Glomerular visceral epithelial cell (primary cell): ENCODE data around the gene CNTROB.
A peak's percentile ranks its signal among the peaks of the same experiment; 100 is the strongest.

Source experiments
- DNase-seq: peaks from one replicate; pipeline ENCODE4 v3.0.0-alpha.2; 2016; ENCODE audit errors: extremely low spot score

Gene CNTROB

DNA sequence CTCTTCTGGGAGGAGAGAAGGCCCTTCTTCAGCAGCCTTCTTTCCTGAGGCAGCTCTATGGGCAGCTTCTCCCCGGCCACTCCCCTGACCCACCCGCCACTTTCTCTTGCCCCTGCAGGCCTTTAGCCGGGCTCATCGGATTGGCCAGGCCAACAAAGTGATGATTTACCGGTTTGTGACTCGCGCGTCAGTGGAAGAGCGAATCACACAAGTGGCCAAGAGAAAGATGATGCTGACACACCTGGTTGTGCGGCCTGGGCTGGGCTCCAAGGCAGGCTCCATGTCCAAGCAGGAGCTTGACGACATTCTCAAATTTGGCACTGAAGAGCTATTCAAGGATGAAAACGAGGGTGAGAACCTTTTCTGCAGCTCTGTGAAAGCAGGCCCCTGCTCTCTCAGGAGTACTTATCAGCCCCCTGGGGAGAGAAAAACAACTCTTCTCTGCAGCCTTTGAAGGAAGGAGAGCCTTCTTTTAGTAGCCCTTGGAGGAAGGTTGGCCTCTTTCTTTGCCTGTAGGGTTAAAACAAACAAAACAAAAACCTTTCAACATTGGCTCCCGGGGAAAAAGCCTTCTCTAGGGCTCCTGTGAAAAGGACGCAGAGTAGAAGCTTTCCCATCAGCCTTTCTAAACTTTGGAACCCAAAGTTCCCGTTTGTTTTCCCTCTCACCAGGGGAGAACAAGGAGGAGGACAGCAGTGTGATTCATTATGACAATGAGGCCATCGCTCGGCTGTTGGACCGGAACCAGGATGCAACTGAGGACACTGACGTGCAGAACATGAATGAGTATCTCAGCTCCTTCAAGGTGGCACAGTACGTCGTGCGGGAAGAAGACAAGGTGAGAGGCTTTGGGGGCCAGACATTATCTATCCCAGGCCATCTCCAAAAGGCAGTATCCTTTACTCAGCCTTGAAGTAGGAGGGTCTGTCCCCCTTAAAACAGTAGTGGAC lies 28.6 kb upstream of the CNTROB start:
- DNase-seq = no peak

DNA sequence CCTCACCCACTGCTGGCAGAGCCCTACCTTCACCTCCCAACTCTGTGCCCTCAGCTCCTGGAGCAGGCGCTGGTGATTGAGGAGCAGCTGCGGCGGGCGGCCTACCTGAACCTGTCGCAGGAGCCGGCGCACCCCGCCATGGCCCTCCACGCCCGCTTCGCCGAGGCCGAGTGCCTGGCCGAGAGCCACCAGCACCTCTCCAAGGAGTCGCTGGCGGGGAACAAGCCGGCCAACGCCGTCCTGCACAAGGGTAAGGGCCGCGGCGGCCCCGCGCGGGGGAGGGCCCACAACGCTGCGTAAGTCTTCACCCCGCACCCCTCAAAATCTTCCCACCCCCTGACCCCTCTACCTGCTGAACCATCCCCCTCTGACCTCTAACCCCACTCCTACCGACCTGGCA lies 22.9 kb upstream of the CNTROB start:
- no peak for DNase-seq

DNA sequence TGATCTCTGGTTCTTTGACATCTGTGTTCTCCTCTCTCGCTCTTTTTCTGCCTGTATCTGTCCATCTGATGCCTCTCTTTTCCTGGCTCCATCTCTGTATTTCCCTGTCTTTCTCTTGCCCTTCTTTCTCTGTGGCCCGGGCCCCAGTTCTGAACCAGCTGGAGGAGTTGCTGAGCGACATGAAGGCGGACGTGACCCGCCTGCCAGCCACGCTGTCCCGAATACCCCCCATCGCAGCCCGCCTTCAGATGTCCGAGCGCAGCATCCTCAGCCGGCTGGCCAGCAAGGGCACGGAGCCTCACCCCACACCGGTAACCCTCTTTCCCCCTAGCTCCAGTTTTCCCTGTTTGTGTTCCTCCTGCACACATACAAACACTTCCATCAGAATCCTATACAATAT lies 21.7 kb upstream of the CNTROB start:
- no peak for DNase-seq

DNA sequence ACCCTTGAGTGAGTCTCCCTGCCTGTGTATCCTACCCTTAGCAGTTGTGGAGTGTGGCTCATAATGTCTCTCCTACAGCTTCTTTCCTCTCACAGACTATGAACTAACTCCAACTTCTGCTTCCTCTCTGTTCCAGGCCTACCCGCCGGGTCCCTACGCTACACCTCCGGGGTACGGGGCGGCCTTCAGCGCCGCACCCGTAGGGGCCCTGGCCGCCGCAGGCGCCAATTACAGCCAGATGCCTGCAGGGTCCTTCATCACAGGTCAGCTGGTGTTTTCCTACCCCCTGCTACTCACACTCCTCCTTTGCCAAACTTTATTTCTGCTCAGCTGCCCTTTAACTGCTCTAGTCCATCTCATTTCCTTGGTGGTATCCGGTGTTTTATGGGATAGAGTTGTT lies 21.3 kb upstream of the CNTROB start:
- no peak for DNase-seq

DNA sequence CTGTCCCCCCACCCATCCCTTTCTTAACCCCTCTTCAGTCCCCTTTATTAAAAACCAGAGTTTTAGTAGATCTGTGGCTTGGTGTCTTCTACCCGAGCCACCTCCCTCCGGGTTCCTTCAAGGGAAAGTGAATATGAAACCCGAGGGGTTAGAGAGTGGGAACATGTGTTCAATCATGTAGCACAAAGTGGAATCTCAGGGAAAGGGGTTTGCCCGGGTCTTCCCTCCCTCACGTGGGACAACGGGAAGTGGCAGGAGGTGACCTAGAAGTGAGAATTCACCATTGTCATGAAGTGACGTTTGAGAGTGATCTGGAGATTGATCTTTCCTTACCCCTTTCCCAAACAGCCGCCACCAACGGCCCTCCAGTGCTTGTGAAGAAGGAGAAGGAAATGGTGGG lies 20.9 kb upstream of the CNTROB start:
- DNase-seq = no peak

DNA sequence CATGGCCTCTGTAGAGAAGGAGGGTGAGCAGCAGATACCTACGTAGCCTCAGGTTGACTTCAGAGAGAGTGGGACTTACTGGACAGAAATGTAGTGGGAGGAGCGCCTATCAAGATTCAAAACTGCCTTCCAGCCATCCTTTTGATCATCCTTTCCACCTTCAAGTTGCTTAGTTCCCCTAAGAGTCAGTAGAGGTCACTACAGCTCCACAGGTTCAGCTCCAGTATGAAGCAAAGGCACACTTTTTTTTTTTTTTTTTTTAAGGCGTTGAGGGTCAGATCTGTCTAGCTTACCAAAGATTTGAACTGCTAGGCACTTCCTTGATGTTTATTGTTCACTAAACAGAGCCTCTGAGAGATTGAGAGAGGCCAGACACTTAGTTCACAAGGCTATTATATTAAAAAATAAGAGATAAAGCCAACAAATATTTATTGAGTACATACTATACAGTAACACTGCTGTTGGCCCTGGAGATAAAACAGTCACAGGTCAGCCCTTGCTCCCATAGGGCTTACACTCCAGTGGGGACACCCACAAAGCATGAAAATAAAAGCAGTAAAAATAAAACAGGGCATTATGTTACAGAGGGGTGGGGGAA lies 19.0 kb upstream of the CNTROB start:
- peak; percentile 78 for DNase-seq

DNA sequence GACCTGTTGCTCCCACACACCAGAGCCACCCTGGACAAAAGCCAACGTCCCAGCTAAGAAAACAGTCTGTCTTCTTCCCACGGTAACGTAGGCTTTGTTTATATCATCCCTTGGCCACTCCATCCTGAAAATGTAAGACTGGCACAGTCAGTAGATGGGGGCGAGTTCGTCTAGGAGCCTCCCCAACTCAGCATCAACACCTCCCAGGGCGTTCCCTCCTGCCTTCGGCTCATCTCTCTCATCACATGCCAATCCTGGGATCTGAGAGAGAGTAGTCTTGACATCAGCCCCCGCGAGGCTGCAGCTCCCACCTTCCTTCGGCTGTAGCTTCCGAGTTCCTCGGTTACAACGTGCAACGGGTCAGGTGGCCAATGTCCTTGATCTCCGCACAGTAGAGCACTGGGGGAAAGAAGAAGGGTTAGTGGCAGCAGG lies 16.8 kb upstream of the CNTROB start:
- peak; percentile 21 for DNase-seq

DNA sequence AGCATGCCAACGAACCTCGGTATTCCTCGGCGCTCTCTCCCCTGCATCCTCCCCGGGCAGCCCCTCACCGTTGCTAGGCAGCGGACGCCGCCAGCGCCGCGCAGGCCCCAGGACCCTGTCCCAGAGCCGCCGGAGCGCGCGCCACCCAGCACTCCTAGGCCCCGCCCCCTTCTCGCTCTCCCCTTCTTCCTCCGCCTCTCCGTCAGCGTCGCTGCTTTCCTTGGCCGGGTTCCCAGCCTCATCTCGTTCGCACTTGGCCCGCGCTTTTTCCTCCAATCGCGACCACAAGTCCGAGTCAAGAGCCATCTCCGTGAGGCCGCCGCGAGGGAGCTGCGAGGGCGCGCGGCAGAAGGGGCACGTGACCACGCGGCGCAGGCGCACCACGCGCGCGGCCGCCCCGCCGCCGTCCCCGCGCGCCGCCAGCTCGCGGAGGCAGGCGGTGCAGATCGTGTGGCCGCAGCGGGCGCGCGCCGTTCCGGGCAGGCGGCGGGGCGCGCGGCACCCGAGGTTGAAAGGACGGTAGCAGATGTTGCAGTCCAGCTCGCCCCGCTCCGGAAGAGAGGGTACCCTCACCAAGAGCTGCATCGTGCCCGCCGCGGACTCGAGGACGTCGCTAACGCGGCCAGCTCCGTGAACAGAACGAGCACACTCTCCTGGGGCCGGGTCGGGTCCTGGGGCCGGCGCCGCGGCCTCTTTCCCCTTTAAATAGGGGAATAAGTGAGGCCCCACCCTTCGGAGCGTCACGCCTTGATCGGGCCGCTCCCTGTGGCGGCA lies 16.2 kb upstream of the CNTROB start, which contains the start of gene RNF227:
TSS of gene RNF227 (minus strand) at position 679 of the 774 bp plus-strand sequence. CDS start at position 585, 94 bp downstream.
- peak; percentile 95 for DNase-seq

DNA sequence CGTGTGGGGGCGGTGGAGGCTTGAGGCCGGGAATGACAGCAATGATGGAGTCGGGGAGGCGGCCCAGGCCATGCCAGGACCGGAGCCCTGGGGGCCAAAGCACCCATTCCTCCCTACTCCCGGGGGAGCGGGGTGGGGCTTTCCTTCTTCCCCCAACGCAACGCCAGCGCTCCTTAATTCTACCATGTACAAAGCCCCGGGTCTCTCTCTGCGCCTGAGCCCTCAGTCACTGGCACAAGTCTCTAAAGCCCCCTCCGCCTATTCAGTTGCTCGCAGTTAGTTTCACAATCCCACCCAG lies 15.7 kb upstream of the CNTROB start:
- no peak for DNase-seq

DNA sequence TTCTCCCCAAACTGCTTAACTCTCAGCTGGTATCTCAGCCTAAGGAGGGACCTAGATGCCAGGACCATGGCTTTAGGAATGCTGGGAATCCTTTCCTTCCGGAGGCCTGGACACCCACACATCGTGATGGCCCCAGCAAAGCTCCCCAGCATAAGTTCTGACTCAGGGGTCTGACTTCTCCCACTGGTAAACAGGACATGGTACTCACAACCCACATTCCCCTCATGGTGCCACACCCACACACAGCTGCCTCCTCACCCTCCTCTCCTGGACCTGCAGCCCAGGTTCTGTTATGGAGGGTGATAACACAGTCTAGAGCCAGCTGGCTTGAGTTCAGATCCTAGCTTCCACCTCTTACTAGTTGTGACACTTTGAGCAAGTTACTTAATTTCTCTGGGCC lies 15.2 kb upstream of the CNTROB start:
- DNase-seq = peak; percentile 8

DNA sequence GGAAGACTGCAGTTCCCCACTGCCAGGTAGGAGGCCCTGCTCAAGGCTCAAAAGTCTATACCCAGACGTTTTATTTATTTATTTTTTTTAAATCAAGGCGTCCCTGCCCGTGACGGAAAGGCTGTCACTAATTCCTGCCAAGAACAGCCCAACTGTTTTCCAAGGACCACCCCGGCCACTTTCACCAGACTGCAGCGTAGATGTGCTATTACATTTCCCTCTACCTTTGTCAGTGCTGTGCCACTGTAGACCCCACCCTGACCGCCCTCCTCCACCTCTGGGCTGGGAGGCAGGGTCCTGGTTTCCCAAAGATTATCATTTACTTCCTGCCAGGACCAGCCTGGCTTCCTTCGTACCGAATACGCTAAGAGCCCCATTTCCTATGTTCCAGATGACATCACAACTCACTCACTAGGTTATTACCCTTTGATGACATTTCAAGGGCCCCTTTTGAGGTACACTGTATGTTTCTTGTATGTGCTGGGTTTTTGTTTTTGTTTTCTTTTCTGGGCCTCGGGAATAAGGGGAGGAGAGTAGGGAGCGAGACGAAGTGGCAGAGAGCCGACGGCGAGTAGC lies 9.6 kb upstream of the CNTROB start:
- DNase-seq = no peak

DNA sequence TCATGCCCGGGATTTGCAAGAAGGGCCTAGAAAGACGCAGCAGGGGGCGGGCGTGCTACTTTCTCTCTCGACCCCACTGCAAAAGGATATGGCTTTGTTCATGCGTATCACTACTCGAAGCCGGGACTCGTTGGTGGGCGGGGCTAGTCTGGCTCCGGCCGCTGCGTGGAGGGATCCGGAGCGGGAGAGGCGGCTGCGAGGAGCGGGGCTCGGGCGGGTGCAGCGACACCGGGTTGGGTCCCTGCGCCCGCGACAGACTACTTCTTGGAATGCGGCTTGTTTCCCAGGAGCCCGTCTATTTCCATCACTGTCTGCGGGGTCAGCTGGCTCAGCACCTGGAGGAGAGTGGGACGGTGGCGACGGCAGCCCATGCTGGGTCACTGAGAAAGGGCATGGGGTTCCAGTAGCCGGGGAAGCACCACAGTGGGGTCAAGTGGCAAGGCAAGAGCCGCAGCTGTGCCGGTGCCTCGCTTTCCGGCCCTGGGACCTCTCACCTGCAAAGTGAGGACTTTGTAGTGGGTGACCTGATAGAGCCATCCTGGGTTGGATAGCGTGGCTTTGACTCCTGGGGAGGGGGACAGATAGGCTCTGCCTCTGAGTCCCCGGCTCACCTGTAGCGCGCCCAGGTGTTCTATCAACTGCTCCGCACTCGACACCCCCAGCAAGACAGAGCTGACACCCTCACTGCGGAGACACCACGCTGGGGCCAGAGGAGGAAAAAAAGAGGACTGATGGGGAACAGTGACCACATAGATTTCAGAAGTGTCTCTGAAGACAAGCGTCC lies 9.0 kb upstream of the CNTROB start:
- no peak for DNase-seq

DNA sequence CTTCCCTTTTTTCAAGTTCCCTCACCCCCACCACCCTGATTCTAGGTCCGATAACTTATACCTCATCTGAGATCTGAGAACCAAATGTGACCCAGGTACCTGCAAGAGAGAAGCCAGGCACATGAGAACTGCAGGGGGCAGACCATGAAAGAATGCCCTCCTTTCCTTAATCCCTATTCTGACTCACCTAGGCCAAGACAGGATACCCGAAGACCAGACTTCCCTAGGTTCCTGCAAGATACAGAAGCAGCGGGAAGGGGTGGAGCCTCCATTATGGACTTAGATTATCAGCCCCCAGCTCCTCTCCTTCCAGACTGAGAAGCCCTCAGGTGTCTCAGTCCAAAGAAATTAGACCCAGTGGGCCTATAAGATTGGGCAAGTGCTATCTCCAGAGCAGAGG lies 4.4 kb upstream of the CNTROB start:
- no peak for DNase-seq

DNA sequence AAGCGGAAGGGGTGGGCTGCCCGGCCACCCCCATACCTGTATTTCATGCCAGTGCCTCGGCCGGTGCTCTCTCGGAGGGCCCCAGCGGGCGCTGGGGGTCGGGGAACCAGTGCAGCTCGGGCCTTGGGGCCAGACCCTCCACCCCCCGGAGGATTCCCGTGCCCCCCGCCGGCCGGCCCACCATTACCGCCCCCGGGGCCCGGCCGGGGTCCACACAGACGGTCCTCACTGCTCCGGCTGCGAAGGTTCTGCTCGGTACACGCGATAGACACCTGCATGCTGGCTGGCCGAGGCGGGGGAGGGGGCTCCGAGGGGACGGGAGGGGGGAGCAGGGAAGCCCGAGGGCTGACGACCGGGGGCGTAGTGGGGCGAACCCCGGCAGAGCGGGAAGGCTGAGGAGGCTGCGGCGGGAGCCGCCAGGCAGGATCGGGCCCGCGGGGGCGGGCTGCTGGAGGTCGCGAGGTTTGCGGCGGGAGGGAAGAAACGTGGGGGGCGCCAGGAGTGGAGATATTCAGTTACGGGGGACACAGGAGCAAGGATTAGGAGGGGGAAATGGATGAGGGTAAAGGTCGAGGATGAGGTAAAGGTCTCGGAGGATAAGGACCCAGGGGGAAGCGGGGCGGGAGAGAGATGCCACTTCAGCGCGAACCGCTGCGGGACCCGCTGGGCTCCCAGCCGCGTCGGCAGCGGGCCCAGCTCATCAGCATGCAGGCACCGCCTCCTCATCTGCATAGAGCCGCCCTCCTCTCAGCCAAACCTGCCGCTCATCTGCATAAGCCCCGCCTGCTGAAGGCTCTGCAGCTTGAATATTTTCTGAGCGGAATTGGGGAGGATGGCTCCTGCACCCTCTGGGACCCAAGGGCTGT lies 2.6 kb upstream of the CNTROB start, which contains the start of gene KCNAB3:
TSS of gene KCNAB3 (minus strand) at position 699 of the 866 bp plus-strand sequence. CDS start at position 278, 421 bp downstream.
- DNase-seq = no peak

DNA sequence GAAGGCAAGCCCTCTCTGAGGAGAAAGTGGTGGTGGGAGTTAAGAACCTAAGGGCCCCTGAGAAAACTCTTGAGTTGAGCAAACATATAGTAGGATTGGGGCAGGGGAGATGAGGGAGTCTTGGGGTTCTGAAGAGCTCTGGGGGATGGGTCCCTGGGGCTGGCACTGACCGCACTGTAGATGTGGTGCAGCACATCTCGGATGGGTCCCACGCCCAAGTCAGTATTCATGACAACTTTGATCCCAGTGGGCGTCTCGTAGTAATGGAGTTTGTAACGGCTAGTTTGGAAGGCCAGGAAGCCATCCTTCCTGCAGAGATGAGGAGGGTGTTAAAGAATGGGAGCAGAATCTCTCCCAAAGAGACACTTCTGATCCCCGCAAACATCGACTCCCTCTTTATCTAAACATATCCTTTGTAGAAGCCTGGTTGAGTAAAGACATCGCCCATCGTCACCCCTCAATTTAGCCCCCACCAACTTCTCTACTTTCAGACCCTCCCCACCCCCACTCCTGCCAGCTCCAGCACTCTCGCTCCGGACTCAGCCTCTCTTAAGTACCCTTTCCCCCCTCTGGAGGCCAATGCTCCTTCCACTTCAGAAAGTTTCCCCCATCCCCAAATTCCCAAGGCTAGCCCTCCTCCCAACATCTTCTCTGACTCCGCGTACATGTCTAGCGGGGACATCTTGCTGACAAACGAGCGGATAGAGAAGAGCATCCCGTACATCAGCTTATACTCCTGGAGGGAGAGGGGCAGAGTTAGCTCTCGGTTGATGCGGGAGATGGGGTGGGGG lies 970 bp upstream of the CNTROB start:
- DNase-seq = no peak

DNA sequence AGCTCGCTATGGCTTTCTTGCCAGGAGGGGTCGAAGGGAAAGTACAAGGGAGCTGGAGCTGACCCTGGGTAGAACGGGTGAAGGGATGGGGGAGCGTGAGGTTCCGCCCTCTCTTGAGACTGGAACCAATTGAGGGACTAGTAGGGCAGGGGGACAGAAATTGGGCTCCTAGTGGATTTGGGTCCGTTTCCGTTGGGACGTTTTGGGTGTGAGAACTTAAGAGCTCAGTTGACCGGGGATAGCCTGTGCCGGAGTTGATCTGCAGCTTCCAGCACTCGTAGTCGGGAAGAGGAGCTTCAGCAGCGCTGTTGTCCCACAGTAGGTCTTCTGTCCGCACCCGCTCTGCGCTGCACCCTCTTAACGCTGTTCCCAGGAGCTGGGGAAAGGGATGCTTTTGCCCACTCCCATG lies 481 bp downstream of the CNTROB start:
- DNase-seq = peak; percentile 20

DNA sequence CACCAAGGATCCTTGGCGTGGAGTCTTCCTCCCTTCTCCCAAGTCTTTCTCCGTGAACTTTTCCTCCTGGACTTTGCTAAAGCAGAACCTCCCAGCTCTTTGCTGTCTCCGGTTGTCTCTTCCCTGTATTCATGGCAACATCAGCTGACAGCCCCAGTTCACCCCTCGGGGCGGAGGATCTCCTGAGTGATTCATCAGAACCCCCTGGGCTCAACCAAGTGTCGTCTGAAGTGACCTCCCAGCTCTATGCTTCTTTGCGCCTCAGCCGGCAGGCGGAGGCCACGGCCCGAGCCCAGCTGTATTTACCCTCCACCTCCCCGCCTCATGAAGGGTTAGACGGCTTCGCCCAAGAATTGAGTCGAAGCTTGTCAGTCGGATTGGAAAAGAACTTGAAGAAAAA lies 943 bp downstream of the CNTROB start:
- DNase-seq = peak; percentile 77

DNA sequence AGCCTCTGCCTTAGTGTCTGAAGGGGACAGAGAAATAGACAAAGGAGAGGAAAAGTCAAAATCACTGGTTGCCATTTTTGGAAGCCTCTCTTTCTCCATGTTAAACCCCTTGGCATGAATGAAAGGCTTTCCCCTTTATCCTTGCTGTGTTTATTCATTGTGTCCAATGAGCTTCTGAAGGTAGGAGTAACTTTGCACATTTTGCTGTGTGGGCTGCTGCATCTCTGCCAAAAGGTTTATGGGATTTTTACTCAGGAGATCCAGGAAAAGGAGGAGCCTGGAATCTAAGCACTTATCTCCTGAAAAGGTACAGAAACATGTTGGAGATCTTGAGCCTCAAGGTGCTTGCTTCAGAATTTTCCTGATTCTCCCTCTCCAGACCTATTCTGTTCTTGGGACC lies 3.9 kb downstream of the CNTROB start:
- DNase-seq = no peak

DNA sequence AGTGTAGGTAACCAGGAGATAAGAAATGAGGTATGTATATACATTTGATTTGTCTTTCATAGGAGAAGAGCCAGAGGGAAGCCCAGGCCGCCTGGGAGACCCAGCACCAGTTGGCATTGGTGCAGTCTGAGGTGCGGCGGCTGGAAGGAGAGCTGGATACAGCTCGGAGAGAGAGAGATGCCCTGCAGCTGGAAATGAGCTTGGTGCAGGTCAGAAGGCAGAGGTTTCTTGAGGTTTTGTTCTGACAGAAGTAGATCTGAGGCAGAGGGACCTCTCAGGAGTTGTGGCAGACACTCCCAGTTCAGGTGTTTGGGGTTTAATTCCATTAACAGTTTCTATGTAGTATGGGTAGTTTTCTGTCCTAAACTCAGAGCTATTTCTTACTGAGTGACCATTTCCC lies 8.0 kb downstream of the CNTROB start:
- DNase-seq = no peak
